Peyer's patch (tissue), 4 donors: ENCODE measurements around the gene GET3.

Experiments
- POLR2A ChIP-seq, 2 donors: fragments of 450-650 bp; IDR thresholded peaks; one replicate each; pipeline ENCODE4 v1.5.1; 2017; ENCODE audit warnings: antibody characterized with exemption in 2 of 2, mild to moderate bottlenecking in 2 of 2, moderate library complexity in 2 of 2
- TF ChIP-seq, protein P1 (sequence below), 6 experiments: fragments of 450-650 bp in 4 of 6; fragments of 200-600 bp in 2 of 6; sonication (generic) in 1 of 6; IDR thresholded peaks; one replicate each; pipeline ENCODE4 v1.5.1; 2017 to 2019; ENCODE audit warnings: antibody characterized with exemption in 6 of 6, mild to moderate bottlenecking in 3 of 6, moderate library complexity in 1 of 6

- TF ChIP-seq, protein P1, sequence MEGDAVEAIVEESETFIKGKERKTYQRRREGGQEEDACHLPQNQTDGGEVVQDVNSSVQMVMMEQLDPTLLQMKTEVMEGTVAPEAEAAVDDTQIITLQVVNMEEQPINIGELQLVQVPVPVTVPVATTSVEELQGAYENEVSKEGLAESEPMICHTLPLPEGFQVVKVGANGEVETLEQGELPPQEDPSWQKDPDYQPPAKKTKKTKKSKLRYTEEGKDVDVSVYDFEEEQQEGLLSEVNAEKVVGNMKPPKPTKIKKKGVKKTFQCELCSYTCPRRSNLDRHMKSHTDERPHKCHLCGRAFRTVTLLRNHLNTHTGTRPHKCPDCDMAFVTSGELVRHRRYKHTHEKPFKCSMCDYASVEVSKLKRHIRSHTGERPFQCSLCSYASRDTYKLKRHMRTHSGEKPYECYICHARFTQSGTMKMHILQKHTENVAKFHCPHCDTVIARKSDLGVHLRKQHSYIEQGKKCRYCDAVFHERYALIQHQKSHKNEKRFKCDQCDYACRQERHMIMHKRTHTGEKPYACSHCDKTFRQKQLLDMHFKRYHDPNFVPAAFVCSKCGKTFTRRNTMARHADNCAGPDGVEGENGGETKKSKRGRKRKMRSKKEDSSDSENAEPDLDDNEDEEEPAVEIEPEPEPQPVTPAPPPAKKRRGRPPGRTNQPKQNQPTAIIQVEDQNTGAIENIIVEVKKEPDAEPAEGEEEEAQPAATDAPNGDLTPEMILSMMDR (IDR thresholded peaks at IDR 0.05), result no peak
- no peak for TF ChIP-seq POLR2A (IDR thresholded peaks at IDR 0.05)
These were observed 41.3 kb upstream of the GET3 start for GRCh38 chr19:12695997-12696365.
